Activated naive CD4-positive, alpha-beta T cell treated with anti-CD3 and anti-CD28 coated beads, Interleukin-2, amount 50 U/mL, for 24 hours (primary cell): ENCODE measurements around the gene JAK3.

ENCODE experiments used
- H3K27ac Mint-ChIP-seq: one replicate; pipeline ENCODE4 v1.8.0; 2021; ENCODE audit warnings: mild to moderate bottlenecking, mixed read lengths
- H3K27me3 Mint-ChIP-seq: one replicate; pipeline ENCODE4 v1.8.0; 2021; ENCODE audit warnings: mixed read lengths
- H3K36me3 Mint-ChIP-seq: one replicate; pipeline ENCODE4 v1.8.0; 2021; ENCODE audit warnings: mixed read lengths
- H3K4me1 Mint-ChIP-seq: one replicate; pipeline ENCODE4 v1.8.0; 2021; ENCODE audit warnings: mixed read lengths
- H3K4me3 Mint-ChIP-seq: one replicate; pipeline ENCODE4 v1.8.0; 2021; ENCODE audit warnings: mild to moderate bottlenecking, mixed read lengths
- H3K9me3 Mint-ChIP-seq: one replicate; pipeline ENCODE4 v1.8.0; 2021; ENCODE audit warnings: mixed read lengths

Gene JAK3

GRCh38 chr19:17834350-17835181, 13.2 kb downstream of the JAK3 start:
- H3K27ac Mint-ChIP-seq: no peak overlapping the region
- H3K36me3 Mint-ChIP-seq: peaks cover 20% of the 10 kb centered on the region
- peaks cover 13% of the 10 kb centered on the region for H3K4me1 Mint-ChIP-seq
- no peak overlapping the region for H3K4me3 Mint-ChIP-seq
- no peaks in the 10 kb centered on the region for H3K27me3 Mint-ChIP-seq
- no peaks in the 10 kb centered on the region for H3K9me3 Mint-ChIP-seq

- Mint-ChIP-seq H3K4me1 (peaks cover 13% of the 10 kb centered on the region), H3K27ac (no peak overlapping the region), H3K36me3 (peaks cover 25% of the 10 kb centered on the region), H3K4me3 (no peak overlapping the region), H3K27me3 (no peaks in the 10 kb centered on the region), H3K9me3 (no peaks in the 10 kb centered on the region)
Observed at GRCh38 chr19:17832443-17833208, 15.2 kb downstream of the JAK3 start.

GRCh38 chr19:17831419-17831888, 16.3 kb downstream of the JAK3 start:
- no peaks in the 10 kb centered on the region for H3K9me3 Mint-ChIP-seq
- H3K4me3 Mint-ChIP-seq: no peak overlapping the region
- H3K36me3 Mint-ChIP-seq: peaks cover 22% of the 10 kb centered on the region
- H3K4me1 Mint-ChIP-seq: peaks cover 11% of the 10 kb centered on the region
- H3K27me3 Mint-ChIP-seq: no peaks in the 10 kb centered on the region
- H3K27ac Mint-ChIP-seq: peak overlapping the region; percentile 55

- H3K4me1 Mint-ChIP-seq: peaks cover 5% of the 10 kb centered on the region
- H3K27ac Mint-ChIP-seq: no peak overlapping the region
- peaks cover 17% of the 10 kb centered on the region for H3K36me3 Mint-ChIP-seq
- no peak overlapping the region for H3K4me3 Mint-ChIP-seq
- no peaks in the 10 kb centered on the region for H3K27me3 Mint-ChIP-seq
- no peaks in the 10 kb centered on the region for H3K9me3 Mint-ChIP-seq
Observed at GRCh38 chr19:17830567-17831418, 17.0 kb downstream of the JAK3 start.

GRCh38 chr19:17829855-17830566, 17.8 kb downstream of the JAK3 start:
- Mint-ChIP-seq H3K4me3 (no peak overlapping the region), H3K9me3 (no peaks in the 10 kb centered on the region), H3K4me1 (no peaks in the 10 kb centered on the region), H3K27me3 (no peaks in the 10 kb centered on the region), H3K36me3 (peaks cover 14% of the 10 kb centered on the region), H3K27ac (no peak overlapping the region)

- no peak overlapping the region for H3K4me3 Mint-ChIP-seq
- no peaks in the 10 kb centered on the region for H3K9me3 Mint-ChIP-seq
- no peaks in the 10 kb centered on the region for H3K27me3 Mint-ChIP-seq
- peaks cover 10% of the 10 kb centered on the region for H3K36me3 Mint-ChIP-seq
- H3K27ac Mint-ChIP-seq: no peak overlapping the region
- H3K4me1 Mint-ChIP-seq: no peaks in the 10 kb centered on the region
Observed at GRCh38 chr19:17826508-17827056, 21.2 kb downstream of the JAK3 start.

GRCh38 chr19:17824339-17824738, 23.4 kb downstream of the JAK3 start:
- H3K4me3 Mint-ChIP-seq: no peak overlapping the region
- H3K27ac Mint-ChIP-seq: peak overlapping the region; percentile 2
- no peaks in the 10 kb centered on the region for H3K9me3 Mint-ChIP-seq
- H3K27me3 Mint-ChIP-seq: no peaks in the 10 kb centered on the region
- H3K4me1 Mint-ChIP-seq: no peaks in the 10 kb centered on the region
- H3K36me3 Mint-ChIP-seq: peaks cover 7% of the 10 kb centered on the region

GRCh38 chr19:17821190-17821589, 26.6 kb downstream of the JAK3 start, which contains the start of gene INSL3:
Gene INSL3, minus strand, starts transcription at chr19:17821519. Its CDS starts 13 bp downstream, at chr19:17821506.
- H3K9me3 Mint-ChIP-seq: no peaks in the 10 kb centered on the region
- no peaks in the 10 kb centered on the region for H3K4me1 Mint-ChIP-seq
- H3K27me3 Mint-ChIP-seq: no peaks in the 10 kb centered on the region
- no peak within 1 kb of the TSS for H3K27ac Mint-ChIP-seq
- peaks cover 3% of the 10 kb centered on the region for H3K36me3 Mint-ChIP-seq
- H3K4me3 Mint-ChIP-seq: no peak within 1 kb of the TSS

- Mint-ChIP-seq H3K4me3 (no peak overlapping the region), H3K36me3 (peaks cover 2% of the 10 kb centered on the region), H3K27me3 (no peaks in the 10 kb centered on the region), H3K9me3 (no peaks in the 10 kb centered on the region), H3K4me1 (no peaks in the 10 kb centered on the region), H3K27ac (no peak overlapping the region)
Observed at GRCh38 chr19:17817668-17818363, 30.0 kb downstream of the JAK3 start.

- H3K9me3 Mint-ChIP-seq: no peaks in the 10 kb centered on the region
Observed at GRCh38 chr19:17812099-17812498, 35.7 kb downstream of the JAK3 start.

GRCh38 chr19:17811681-17812080, 36.1 kb downstream of the JAK3 start:
- Mint-ChIP-seq H3K27me3 (no peaks in the 10 kb centered on the region), H3K4me3 (no peak overlapping the region), H3K27ac (no peak overlapping the region), H3K9me3 (no peaks in the 10 kb centered on the region), H3K36me3 (peaks cover 2% of the 10 kb centered on the region), H3K4me1 (peaks cover 7% of the 10 kb centered on the region)

More at GRCh38 chr19:17812099-17812498, 35.7 kb downstream of the JAK3 start:
- H3K4me3 Mint-ChIP-seq: no peak overlapping the region
- no peak overlapping the region for H3K27ac Mint-ChIP-seq
- no peaks in the 10 kb centered on the region for H3K27me3 Mint-ChIP-seq
- peaks cover 2% of the 10 kb centered on the region for H3K36me3 Mint-ChIP-seq
- peaks cover 7% of the 10 kb centered on the region for H3K4me1 Mint-ChIP-seq

- H3K4me3 Mint-ChIP-seq: no peak overlapping the region
- H3K4me1 Mint-ChIP-seq: peaks cover 7% of the 10 kb centered on the region
- H3K27me3 Mint-ChIP-seq: no peaks in the 10 kb centered on the region
- H3K9me3 Mint-ChIP-seq: no peaks in the 10 kb centered on the region
- H3K36me3 Mint-ChIP-seq: peaks cover under 1% of the 10 kb centered on the region
- H3K27ac Mint-ChIP-seq: no peak overlapping the region
Observed at GRCh38 chr19:17811103-17811502, 36.7 kb downstream of the JAK3 start.

GRCh38 chr19:17807731-17808316, 40.0 kb downstream of the JAK3 start:
- no peaks in the 10 kb centered on the region for H3K36me3 Mint-ChIP-seq
- H3K27me3 Mint-ChIP-seq: no peaks in the 10 kb centered on the region
- H3K27ac Mint-ChIP-seq: no peak overlapping the region
- H3K4me1 Mint-ChIP-seq: peaks cover 34% of the 10 kb centered on the region
- H3K9me3 Mint-ChIP-seq: no peaks in the 10 kb centered on the region
- H3K4me3 Mint-ChIP-seq: peak overlapping the region; percentile 69

- Mint-ChIP-seq H3K36me3 (no peaks in the 10 kb centered on the region), H3K27ac (no peak overlapping the region), H3K9me3 (no peaks in the 10 kb centered on the region), H3K4me1 (peaks cover 41% of the 10 kb centered on the region), H3K27me3 (no peaks in the 10 kb centered on the region), H3K4me3 (peak overlapping the region; percentile 54)
Observed at GRCh38 chr19:17806945-17807344, 40.8 kb downstream of the JAK3 start.
